ENCODE data around the gene PCDH18. TPM values are rescaled to one million over a fixed set of nuclear protein-coding genes. Genes with fewer than 3 reads are reported as not detected.
"Not testable (repeated sequence)": the region's sequence is repeated elsewhere in the genome, so short reads cannot be mapped to it uniquely, and the experiment has no call there.

PCDH18 gene
- total RNA-seq, 1 donor, result 191 TPM

DNA sequence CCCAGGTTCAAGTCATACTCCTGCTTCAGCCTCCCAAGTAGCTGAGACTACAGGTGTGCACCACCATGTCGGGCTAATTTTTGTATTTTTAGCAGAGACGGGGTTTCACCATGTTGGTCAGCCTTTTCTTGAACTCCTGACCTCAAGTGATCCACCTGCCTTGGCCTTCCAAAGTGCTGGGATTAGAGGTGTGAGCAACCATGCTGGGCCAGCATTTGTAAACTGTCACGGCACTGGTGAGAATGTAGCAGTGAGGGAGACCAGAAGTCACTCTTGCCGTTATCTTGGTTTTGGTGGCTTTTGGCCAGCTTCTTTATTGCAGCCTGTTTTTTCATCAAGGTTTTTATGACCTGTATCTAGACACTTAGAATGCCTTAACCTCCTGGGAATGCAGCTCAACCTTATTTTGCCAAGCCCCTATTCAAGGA, 22.4 kb downstream of the PCDH18 start:
- H3K36me3 ChIP-seq (ENCODE audit: insufficient read depth, low read length), result no peaks in the 10 kb centered on the region
- H3K27me3 ChIP-seq (ENCODE audit: insufficient read depth, low read length), result no peaks in the 10 kb centered on the region
- H3K4me3 ChIP-seq (ENCODE audit: insufficient read depth, low read length), result no peak overlapping the region
- no peak overlapping the region for H2AFZ ChIP-seq (ENCODE audit: low read length)
- H3K79me2 ChIP-seq (ENCODE audit: insufficient read depth, low read length), result no peaks in the 10 kb centered on the region
- H3K9me3 ChIP-seq (ENCODE audit: low read depth, low read length), result no peaks in the 10 kb centered on the region
- TF ChIP-seq, protein P1, sequence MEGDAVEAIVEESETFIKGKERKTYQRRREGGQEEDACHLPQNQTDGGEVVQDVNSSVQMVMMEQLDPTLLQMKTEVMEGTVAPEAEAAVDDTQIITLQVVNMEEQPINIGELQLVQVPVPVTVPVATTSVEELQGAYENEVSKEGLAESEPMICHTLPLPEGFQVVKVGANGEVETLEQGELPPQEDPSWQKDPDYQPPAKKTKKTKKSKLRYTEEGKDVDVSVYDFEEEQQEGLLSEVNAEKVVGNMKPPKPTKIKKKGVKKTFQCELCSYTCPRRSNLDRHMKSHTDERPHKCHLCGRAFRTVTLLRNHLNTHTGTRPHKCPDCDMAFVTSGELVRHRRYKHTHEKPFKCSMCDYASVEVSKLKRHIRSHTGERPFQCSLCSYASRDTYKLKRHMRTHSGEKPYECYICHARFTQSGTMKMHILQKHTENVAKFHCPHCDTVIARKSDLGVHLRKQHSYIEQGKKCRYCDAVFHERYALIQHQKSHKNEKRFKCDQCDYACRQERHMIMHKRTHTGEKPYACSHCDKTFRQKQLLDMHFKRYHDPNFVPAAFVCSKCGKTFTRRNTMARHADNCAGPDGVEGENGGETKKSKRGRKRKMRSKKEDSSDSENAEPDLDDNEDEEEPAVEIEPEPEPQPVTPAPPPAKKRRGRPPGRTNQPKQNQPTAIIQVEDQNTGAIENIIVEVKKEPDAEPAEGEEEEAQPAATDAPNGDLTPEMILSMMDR (IDR thresholded peaks at IDR 0.05; ENCODE audit: extremely low read depth, low read depth, low read length), result no peak
- no peak overlapping the region for H3K4me2 ChIP-seq (ENCODE audit: insufficient read depth, low read length)
- peaks cover 18% of the 10 kb centered on the region for H3K4me1 ChIP-seq (ENCODE audit: insufficient read depth, low read length)
- no peak overlapping the region for H3K27ac ChIP-seq (ENCODE audit: low read depth, low read length)
- no peak for DNase-seq (ENCODE audit: insufficient read length, low spot score, missing footprints)
- H4K20me1 ChIP-seq (ENCODE audit: insufficient read depth, low read length), result no peaks in the 10 kb centered on the region

DNA sequence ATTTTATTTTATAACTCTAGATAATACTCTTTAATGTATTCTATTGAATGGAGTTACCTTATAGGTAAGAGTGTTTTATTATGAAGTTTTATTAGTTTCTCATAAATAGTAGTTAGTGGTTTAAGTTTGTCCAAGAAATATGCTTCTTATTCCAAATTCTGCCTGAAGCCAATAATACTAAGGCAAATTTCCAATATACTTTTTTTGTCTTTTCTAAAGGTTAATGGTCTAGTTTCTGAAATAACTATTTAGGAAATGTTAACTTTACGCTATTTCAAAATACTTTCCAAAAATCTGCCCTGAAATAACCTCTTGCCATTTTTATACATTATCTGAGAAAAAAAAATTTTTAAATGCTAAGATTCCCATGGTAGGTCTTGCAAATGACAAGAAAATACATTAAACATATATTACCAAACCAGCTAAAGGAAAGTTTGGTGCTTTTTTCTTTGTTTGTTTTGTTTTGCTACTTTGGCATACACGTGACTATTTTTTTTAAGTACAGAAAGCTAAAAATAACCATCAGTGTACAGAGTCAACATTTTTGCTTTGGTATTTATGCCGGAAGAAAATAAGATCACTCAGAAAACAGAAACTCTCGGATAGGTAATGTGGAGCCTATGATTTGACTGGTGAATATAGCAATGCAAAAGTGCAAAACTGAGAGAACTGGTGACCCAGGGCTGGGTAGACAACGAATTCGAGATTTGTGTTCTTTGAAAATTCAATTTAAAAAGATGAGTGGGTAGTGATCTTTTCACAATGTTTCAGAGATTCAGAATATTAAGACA, 29.8 kb downstream of the PCDH18 start:
- Histone ChIP-seq H3K4me3 (ENCODE audit: insufficient read depth, low read length) (no peak overlapping the region), H2AFZ (ENCODE audit: low read length) (no peak overlapping the region), H3K27ac (ENCODE audit: low read depth, low read length) (no peak overlapping the region), H3K79me2 (ENCODE audit: insufficient read depth, low read length) (no peaks in the 10 kb centered on the region), H3K4me1 (ENCODE audit: insufficient read depth, low read length) (no peaks in the 10 kb centered on the region), H3K27me3 (ENCODE audit: insufficient read depth, low read length) (no peaks in the 10 kb centered on the region), H4K20me1 (ENCODE audit: insufficient read depth, low read length) (no peaks in the 10 kb centered on the region), H3K36me3 (ENCODE audit: insufficient read depth, low read length) (no peaks in the 10 kb centered on the region), H3K9me3 (ENCODE audit: low read depth, low read length) (no peaks in the 10 kb centered on the region), H3K4me2 (ENCODE audit: insufficient read depth, low read length) (no peak overlapping the region)
- TF ChIP-seq, protein P1 (IDR thresholded peaks at IDR 0.05; ENCODE audit: extremely low read depth, low read depth, low read length), result no peak
- no peak for DNase-seq (ENCODE audit: insufficient read length, low spot score, missing footprints)

DNA sequence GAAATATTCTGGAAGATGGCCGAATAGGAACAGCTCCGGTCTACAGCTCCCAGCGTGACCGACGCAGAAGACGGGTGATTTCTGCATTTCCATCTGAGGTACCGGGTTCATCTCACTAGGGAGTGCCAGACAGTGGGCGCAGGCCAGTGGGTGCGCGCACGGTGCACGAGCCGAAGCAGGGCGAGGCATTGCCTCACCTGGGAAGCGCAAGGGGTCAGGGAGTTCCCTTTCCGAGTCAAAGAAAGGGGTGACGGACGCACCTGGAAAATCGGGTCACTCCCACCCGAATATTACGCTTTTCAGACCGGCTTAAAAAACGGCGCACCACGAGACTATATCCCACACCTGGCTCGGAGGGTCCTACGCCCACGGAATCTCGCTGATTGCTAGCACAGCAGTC, 36.0 kb downstream of the PCDH18 start:
- not testable (repeated sequence) for H3K27ac ChIP-seq (ENCODE audit: low read depth, low read length); H3K4me1 ChIP-seq (ENCODE audit: insufficient read depth, low read length)

DNA sequence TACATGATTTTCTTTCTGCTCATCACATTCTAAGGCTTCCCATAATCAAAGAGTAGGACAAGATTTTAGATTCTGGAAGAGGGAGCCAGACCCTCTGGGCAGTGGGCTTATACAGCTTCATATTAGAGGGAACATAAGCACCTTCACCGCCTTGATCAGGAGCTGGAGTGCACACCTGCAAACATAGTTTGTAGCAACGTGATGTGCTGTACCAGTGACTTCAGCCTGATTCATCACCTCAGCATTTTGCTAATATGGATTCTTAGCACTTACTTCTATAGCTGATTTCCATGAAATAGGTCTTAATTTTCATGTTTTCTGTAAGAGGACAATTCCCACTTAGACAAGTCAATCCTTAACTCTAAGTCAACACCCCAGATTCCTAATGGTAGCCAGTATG, 36.7 kb downstream of the PCDH18 start:
- H3K27me3 ChIP-seq (ENCODE audit: insufficient read depth, low read length), result no peaks in the 10 kb centered on the region
- DNase-seq (ENCODE audit: insufficient read length, low spot score, missing footprints), result peak; percentile 25
- H2AFZ ChIP-seq (ENCODE audit: low read length), result no peak overlapping the region
- H3K4me3 ChIP-seq (ENCODE audit: insufficient read depth, low read length), result no peak overlapping the region
- H3K9me3 ChIP-seq (ENCODE audit: low read depth, low read length), result no peaks in the 10 kb centered on the region
- H4K20me1 ChIP-seq (ENCODE audit: insufficient read depth, low read length), result no peaks in the 10 kb centered on the region
- no peak overlapping the region for H3K27ac ChIP-seq (ENCODE audit: low read depth, low read length)
- H3K4me1 ChIP-seq (ENCODE audit: insufficient read depth, low read length), result no peaks in the 10 kb centered on the region
- no peaks in the 10 kb centered on the region for H3K79me2 ChIP-seq (ENCODE audit: insufficient read depth, low read length)
- TF ChIP-seq, protein P1 (IDR thresholded peaks at IDR 0.05; ENCODE audit: extremely low read depth, low read depth, low read length), result no peak
- H3K4me2 ChIP-seq (ENCODE audit: insufficient read depth, low read length), result no peak overlapping the region
- no peaks in the 10 kb centered on the region for H3K36me3 ChIP-seq (ENCODE audit: insufficient read depth, low read length)

More for the DNA sequence above, 36.0 kb downstream of the PCDH18 start:
- H2AFZ ChIP-seq (ENCODE audit: low read length); H3K36me3 ChIP-seq (ENCODE audit: insufficient read depth, low read length); DNase-seq (ENCODE audit: insufficient read length, low spot score, missing footprints); H3K4me2 ChIP-seq (ENCODE audit: insufficient read depth, low read length); H3K9me3 ChIP-seq (ENCODE audit: low read depth, low read length); H4K20me1 ChIP-seq (ENCODE audit: insufficient read depth, low read length); H3K4me3 ChIP-seq (ENCODE audit: insufficient read depth, low read length); H3K27me3 ChIP-seq (ENCODE audit: insufficient read depth, low read length); H3K79me2 ChIP-seq (ENCODE audit: insufficient read depth, low read length): not testable (repeated sequence)

DNA sequence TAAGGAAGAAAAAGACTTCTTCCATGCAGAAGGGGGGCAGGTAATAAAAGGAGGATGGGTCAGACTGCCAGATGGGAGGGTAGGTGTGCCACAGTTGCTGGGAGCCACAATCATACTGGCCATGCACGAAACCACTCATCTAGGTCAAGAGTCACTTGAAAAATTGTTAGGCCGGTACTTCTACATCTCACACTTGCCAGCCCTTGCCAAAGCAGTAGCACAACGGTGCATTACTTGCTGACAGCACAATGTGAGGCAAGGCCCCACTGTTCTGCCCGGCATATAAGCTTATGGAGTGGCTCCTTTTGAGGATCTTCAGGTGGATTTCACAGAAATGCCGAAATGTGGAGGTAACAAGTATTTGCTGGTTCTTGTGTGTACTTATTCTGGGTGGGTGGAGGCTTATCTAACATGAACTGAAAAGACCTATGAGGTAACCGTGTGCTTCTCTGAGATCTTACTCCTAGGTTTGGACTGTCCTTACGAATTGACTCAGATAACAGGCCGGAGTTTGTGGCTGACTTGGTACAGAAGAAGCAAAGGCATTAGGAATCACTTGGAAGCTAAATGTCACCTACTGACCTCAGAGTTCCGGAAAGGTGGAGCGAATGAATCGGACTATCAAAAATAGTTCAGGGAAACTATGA, 48.9 kb downstream of the PCDH18 start:
- H2AFZ ChIP-seq (ENCODE audit: low read length); H3K4me2 ChIP-seq (ENCODE audit: insufficient read depth, low read length); H3K4me3 ChIP-seq (ENCODE audit: insufficient read depth, low read length); H3K27ac ChIP-seq (ENCODE audit: low read depth, low read length); H3K27me3 ChIP-seq (ENCODE audit: insufficient read depth, low read length); H3K79me2 ChIP-seq (ENCODE audit: insufficient read depth, low read length); H3K36me3 ChIP-seq (ENCODE audit: insufficient read depth, low read length); H3K4me1 ChIP-seq (ENCODE audit: insufficient read depth, low read length); H4K20me1 ChIP-seq (ENCODE audit: insufficient read depth, low read length); DNase-seq (ENCODE audit: insufficient read length, low spot score, missing footprints); H3K9me3 ChIP-seq (ENCODE audit: low read depth, low read length): not testable (repeated sequence)

DNA sequence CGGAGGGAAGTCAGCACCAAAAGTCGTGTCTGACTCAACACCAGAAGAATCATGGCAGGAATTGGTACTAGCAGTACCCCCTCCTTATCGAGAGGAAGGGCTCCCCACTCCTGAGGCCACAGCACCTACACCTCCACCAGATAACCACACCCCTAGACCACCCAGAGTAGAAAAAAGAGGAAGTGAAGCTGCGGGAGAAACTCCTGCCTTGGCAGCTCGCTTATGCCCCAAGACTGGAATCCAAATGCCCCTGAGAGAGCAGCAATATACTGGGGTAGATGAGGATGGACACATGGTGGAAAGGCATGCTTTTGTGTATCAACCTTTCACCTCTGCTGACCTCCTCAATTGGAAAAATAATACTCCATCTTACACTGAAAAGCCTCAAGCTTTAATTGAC, 52.6 kb downstream of the PCDH18 start:
- H3K27ac ChIP-seq (ENCODE audit: low read depth, low read length); H3K36me3 ChIP-seq (ENCODE audit: insufficient read depth, low read length); H3K4me1 ChIP-seq (ENCODE audit: insufficient read depth, low read length); H3K9me3 ChIP-seq (ENCODE audit: low read depth, low read length); H3K27me3 ChIP-seq (ENCODE audit: insufficient read depth, low read length); DNase-seq (ENCODE audit: insufficient read length, low spot score, missing footprints); H2AFZ ChIP-seq (ENCODE audit: low read length); H3K79me2 ChIP-seq (ENCODE audit: insufficient read depth, low read length); H4K20me1 ChIP-seq (ENCODE audit: insufficient read depth, low read length); H3K4me2 ChIP-seq (ENCODE audit: insufficient read depth, low read length); H3K4me3 ChIP-seq (ENCODE audit: insufficient read depth, low read length): not testable (repeated sequence)

Measured in osteoblast (primary cell).